PC-3 (cell line): ENCODE data around the gene ATG7. TPM values are rescaled to one million over a fixed set of nuclear protein-coding genes. Genes with fewer than 3 reads are reported as not detected.

ENCODE experiments used
- ATAC-seq: fragments of 200-7000 bp; cut with Tn5 transposase; 2 replicates; pipeline ENCODE4 v1.9.1; 2020; ENCODE audit warnings: mild to moderate bottlenecking, moderate library complexity
- BruUV-seq: library from RNA; stranded (reverse); fragments of 400-500 nt; replicated peaks from 2 replicates; lab custom pipeline; 2021; lab: Mats Ljungman, UMichigan
- CTCF ChIA-PET: fragments of 300-600 bp; sonication (Branson Sonifier 250); formaldehyde crosslinking; loops from one replicate; lab custom pipeline; 2022; ENCODE audit warnings: antibody characterized with exemption; lab: Charles Lee
- POLR2A ChIA-PET: fragments of 300-600 bp; sonication (Branson Sonifier 250); formaldehyde crosslinking; loops from one replicate; lab custom pipeline; 2022; ENCODE audit warnings: antibody characterized with exemption; ENCODE audit not compliant: unreplicated experiment; lab: Charles Lee
- DNase-seq: peaks from one replicate; pipeline ENCODE4 v3.0.0-alpha.2; 2015
- H2AFZ ChIP-seq: fragments of 300-600 bp; sonication (generic); 2 replicates; pipeline ENCODE4 v1.6.0; 2016; ENCODE audit warnings: antibody characterized with exemption, low read length
- H3F3A ChIP-seq: fragments of 300-600 bp; sonication (generic); one replicate; pipeline ENCODE4 v1.6.0; 2017; ENCODE audit warnings: antibody characterized with exemption, low read length, control low read depth, mild to moderate bottlenecking; ENCODE audit not compliant: unreplicated experiment
- H3K27ac ChIP-seq: fragments of 300-600 bp; sonication (generic); 2 replicates; pipeline ENCODE4 v1.5.1; 2016; ENCODE audit warnings: mild to moderate bottlenecking, low read length
- H3K27me3 ChIP-seq: fragments of 300-600 bp; sonication (generic); 2 replicates; pipeline ENCODE4 v1.6.1; 2016; ENCODE audit warnings: low read length, mixed read lengths
- H3K36me3 ChIP-seq: fragments of 300-600 bp; sonication (generic); 2 replicates; pipeline ENCODE4 v1.6.1; 2016; ENCODE audit warnings: low read depth, mixed run types, low read length, mixed read lengths
- H3K4me1 ChIP-seq: fragments of 300-600 bp; sonication (generic); 2 replicates; pipeline ENCODE4 v1.5.1; 2016; ENCODE audit warnings: low read length; ENCODE audit not compliant: insufficient read depth
- H3K4me2 ChIP-seq: fragments of 300-600 bp; sonication (generic); 2 replicates; pipeline ENCODE4 v1.6.0; 2016; ENCODE audit warnings: low read length
- H3K4me3 ChIP-seq: fragments of 300-600 bp; sonication (generic); 2 replicates; pipeline ENCODE4 v1.5.1; 2016; ENCODE audit warnings: mild to moderate bottlenecking, low read length, mixed read lengths
- H3K79me2 ChIP-seq: fragments of 300-600 bp; sonication (generic); 2 replicates; pipeline ENCODE4 v1.6.1; 2017; ENCODE audit warnings: low read length, mixed read lengths
- H3K9ac ChIP-seq: fragments of 300-600 bp; sonication (generic); 2 replicates; pipeline ENCODE4 v1.6.0; 2016; ENCODE audit warnings: mild to moderate bottlenecking, low read length
- H3K9me2 ChIP-seq: fragments of 300-600 bp; sonication (generic); replicated peaks from 2 replicates; pipeline ENCODE4 v1.6.1; 2016; ENCODE audit warnings: mixed run types, low read length, mixed read lengths
- H3K9me3 ChIP-seq: fragments of 300-600 bp; sonication (generic); 2 replicates; pipeline ENCODE4 v1.6.1; 2016; ENCODE audit warnings: low read length, mixed read lengths
- H4K20me1 ChIP-seq: fragments of 300-600 bp; sonication (generic); 2 replicates; pipeline ENCODE4 v1.6.1; 2016; ENCODE audit warnings: low read length, mixed read lengths
- CTCF ChIP-seq: fragments of 300-600 bp; sonication (generic); conservative IDR thresholded peaks from 2 replicates; pipeline ENCODE4 v1.5.1; 2017; ENCODE audit warnings: antibody characterized with exemption, low read depth, mild to moderate bottlenecking, low read length
- EZH2 ChIP-seq: fragments of 300-600 bp; sonication (generic); IDR thresholded peaks from one replicate; pipeline ENCODE4 v1.6.1; 2017; ENCODE audit warnings: antibody characterized with exemption, mild to moderate bottlenecking, low read length; ENCODE audit not compliant: unreplicated experiment
- EZH2phosphoT487 ChIP-seq: fragments of 300-600 bp; sonication (generic); IDR thresholded peaks from 2 replicates; pipeline ENCODE4 v1.6.1; 2018; ENCODE audit warnings: mild to moderate bottlenecking, antibody characterized with exemption, low read length, borderline replicate concordance
- intact Hi-C: fragments of 100-400 bp; cut with micrococcal nuclease; formaldehyde crosslinking; loops from 2 replicates; pipeline ENCODE4 v1.9.0; 2023
- total RNA-seq: library from RNA; depleted of rRNA; stranded (reverse); fragments of >200 nt; gene quantifications from 2 replicates; pipeline ENCODE4 v1.2.3, GENCODE V29; 2014

The ATG7 gene
- total RNA-seq, 1 experiment from 2014 or later = 36.5 TPM

GRCh38 chr3:11386465-11387113, 114.4 kb downstream of the ATG7 start:
- peak; percentile 64 for ATAC-seq
- Histone ChIP-seq H3K27me3 (no peaks in the 10 kb centered on the region), H4K20me1 (no peaks in the 10 kb centered on the region), H3K9me2 (no peaks in the 10 kb centered on the region), H3K4me1 (no peaks in the 10 kb centered on the region; the same call in 1 of the 2 replicates), H3K36me3 (peaks cover 6% of the 10 kb centered on the region; the same call in 1 of the 2 replicates), H3K4me2 (no peak overlapping the region), H3K27ac (peak overlapping the region; percentile 46), H3K9me3 (no peaks in the 10 kb centered on the region), H2AFZ (no peak overlapping the region), H3K79me2 (no peaks in the 10 kb centered on the region), H3F3A (no peaks in the 10 kb centered on the region), H3K9ac (no peak overlapping the region), H3K4me3 (no peak overlapping the region)
- intact Hi-C loops = no loop called here
- no TSS peak for BruUV-seq
- TF ChIP-seq CTCF (no peak), EZH2 (no peak), EZH2phosphoT487 (no peak)
- peak; percentile 16 for DNase-seq
- ChIA-PET POLR2A (interaction anchor here (0.6 kb wide), 1 partner anchor 114 kb away, joined by 3 read pairs; the partner anchor contains the start of gene ATG7), CTCF (no interaction called here)

GRCh38 chr3:11389386-11390268, 117.4 kb downstream of the ATG7 start:
- no peak overlapping the region for H3K27ac ChIP-seq

More at GRCh38 chr3:11389386-11390268, 117.4 kb downstream of the ATG7 start:
- Histone ChIP-seq H3K79me2 (no peaks in the 10 kb centered on the region), H3K4me3 (no peak overlapping the region), H4K20me1 (no peaks in the 10 kb centered on the region), H3K9ac (no peak overlapping the region), H3K36me3 (no peaks in the 10 kb centered on the region), H3K9me2 (no peaks in the 10 kb centered on the region), H2AFZ (no peak overlapping the region), H3K27me3 (no peaks in the 10 kb centered on the region), H3K4me2 (no peak overlapping the region), H3K9me3 (no peaks in the 10 kb centered on the region), H3F3A (no peaks in the 10 kb centered on the region), H3K4me1 (no peaks in the 10 kb centered on the region; the same call in 1 of the 2 replicates)
- no peak for DNase-seq
- intact Hi-C loops = no loop called here
- ATAC-seq = no peak
- ChIA-PET POLR2A (no interaction called here), CTCF (no interaction called here)
- no peak for TF ChIP-seq EZH2phosphoT487
- TF ChIP-seq EZH2 = no peak
- TF ChIP-seq CTCF = no peak
- no TSS peak for BruUV-seq
